Stimulated activated naive CD8-positive, alpha-beta T cell treated with anti-CD3 and anti-CD28 coated beads, Interleukin-15, amount 100 ng/mL, for 72 hours (primary cell): ENCODE results near the gene FLCN.

Experiments
- ATAC-seq: fragments of 150-1000 bp; cut with Tn5 transposase; 2 replicates; pipeline ENCODE4 v1.10.0; 2021; ENCODE audit warnings: mild to moderate bottlenecking, moderate library complexity
- DNase-seq, 2 donors: peaks; one replicate each; pipeline ENCODE4 v3.0.0; 2021 to 2022
- H3K27ac Mint-ChIP-seq, 2 donors: one replicate each; pipeline ENCODE4 v1.8.0; 2022; ENCODE audit warnings: mild to moderate bottlenecking in 2 of 2, mixed read lengths in 2 of 2, moderate library complexity in 2 of 2
- H3K27me3 Mint-ChIP-seq: one replicate; pipeline ENCODE4 v1.8.0; 2022; ENCODE audit warnings: mixed read lengths
- H3K4me1 Mint-ChIP-seq: one replicate; pipeline ENCODE4 v1.8.0; 2022; ENCODE audit warnings: mild to moderate bottlenecking, mixed read lengths
- H3K4me3 Mint-ChIP-seq, 2 donors: one replicate each; pipeline ENCODE4 v1.8.0; 2022; ENCODE audit warnings: mild to moderate bottlenecking in 2 of 2, mixed read lengths in 2 of 2, moderate library complexity in 1 of 2
- H3K9me3 Mint-ChIP-seq, 2 donors: one replicate each; pipeline ENCODE4 v1.8.0; 2022; ENCODE audit warnings: mixed read lengths in 2 of 2

FLCN gene

GRCh38 chr17:17252149-17252661 lies 15.2 kb upstream of the FLCN start:
- Mint-ChIP-seq H3K9me3 (no peaks in the 10 kb centered on the region), H3K4me3 (no peak overlapping the region), H3K27ac (no peak overlapping the region), H3K4me1 (no peaks in the 10 kb centered on the region), H3K27me3 (no peaks in the 10 kb centered on the region)
- DNase-seq = no peak
- ATAC-seq = no peak

- Mint-ChIP-seq H3K4me1 (no peaks in the 10 kb centered on the region), H3K27ac (no peak overlapping the region), H3K27me3 (no peaks in the 10 kb centered on the region), H3K9me3 (no peaks in the 10 kb centered on the region), H3K4me3 (no peak overlapping the region)
- ATAC-seq (no peak), DNase-seq (no peak)
Observed at GRCh38 chr17:17246879-17247278, 9.9 kb upstream of the FLCN start.

GRCh38 chr17:17243163-17243562 lies 6.2 kb upstream of the FLCN start:
- Mint-ChIP-seq H3K27ac (no peak overlapping the region), H3K9me3 (no peaks in the 10 kb centered on the region), H3K4me1 (peaks cover 21% of the 10 kb centered on the region), H3K27me3 (no peaks in the 10 kb centered on the region), H3K4me3 (no peak overlapping the region)
- ATAC-seq (no peak), DNase-seq (no peak)

GRCh38 chr17:17242246-17242645 lies 5.3 kb upstream of the FLCN start:
- Mint-ChIP-seq H3K4me3 (no peak overlapping the region), H3K27ac (no peak overlapping the region), H3K4me1 (peaks cover 29% of the 10 kb centered on the region), H3K27me3 (no peaks in the 10 kb centered on the region), H3K9me3 (no peaks in the 10 kb centered on the region)
- DNase-seq (no peak), ATAC-seq (no peak)

- Mint-ChIP-seq H3K9me3 (no peaks in the 10 kb centered on the region), H3K27me3 (no peaks in the 10 kb centered on the region), H3K27ac (no peak overlapping the region), H3K4me3 (no peak overlapping the region), H3K4me1 (peaks cover 29% of the 10 kb centered on the region)
- ATAC-seq (no peak), DNase-seq (no peak)
Observed at GRCh38 chr17:17241656-17242055, 4.7 kb upstream of the FLCN start.

GRCh38 chr17:17239832-17240231 lies 2.9 kb upstream of the FLCN start:
- ATAC-seq (no peak), DNase-seq (no peak)
- H3K27ac Mint-ChIP-seq = peak overlapping the region in 1 of 2 donors; percentile 76
- H3K27me3 Mint-ChIP-seq = no peaks in the 10 kb centered on the region
- peaks cover 45% of the 10 kb centered on the region for H3K4me1 Mint-ChIP-seq
- H3K9me3 Mint-ChIP-seq = no peaks in the 10 kb centered on the region
- peak overlapping the region in 1 of 2 donors; percentile 4 for H3K4me3 Mint-ChIP-seq

GRCh38 chr17:17236295-17237025 lies 508 bp downstream of the FLCN start:
- no peaks in the 10 kb centered on the region for H3K9me3 Mint-ChIP-seq
- ATAC-seq = peak; percentile 27
- H3K4me1 Mint-ChIP-seq = peaks cover 52% of the 10 kb centered on the region
- DNase-seq = no peak
- no peaks in the 10 kb centered on the region for H3K27me3 Mint-ChIP-seq
- H3K4me3 Mint-ChIP-seq = peak overlapping the region; percentile 86 to 94
- H3K27ac Mint-ChIP-seq = peak overlapping the region; percentile 100

- DNase-seq (no peak), ATAC-seq (no peak)
- H3K4me1 Mint-ChIP-seq = peaks cover 52% of the 10 kb centered on the region
- peak overlapping the region; percentile 86 to 94 for H3K4me3 Mint-ChIP-seq
- H3K27ac Mint-ChIP-seq = peak overlapping the region in 1 of 2 donors; percentile 100
- no peaks in the 10 kb centered on the region for H3K27me3 Mint-ChIP-seq
- no peaks in the 10 kb centered on the region for H3K9me3 Mint-ChIP-seq
Observed at GRCh38 chr17:17235212-17236174, 1.5 kb downstream of the FLCN start.

- DNase-seq (no peak), ATAC-seq (no peak)
- Mint-ChIP-seq H3K4me1 (peaks cover 28% of the 10 kb centered on the region), H3K9me3 (no peaks in the 10 kb centered on the region), H3K27ac (no peak overlapping the region), H3K27me3 (no peaks in the 10 kb centered on the region), H3K4me3 (no peak overlapping the region)
Observed at GRCh38 chr17:17232303-17232621, 4.7 kb downstream of the FLCN start.

- ATAC-seq = no peak
- DNase-seq = no peak
- H3K27me3 Mint-ChIP-seq = no peaks in the 10 kb centered on the region
- H3K4me3 Mint-ChIP-seq = no peak overlapping the region
- H3K27ac Mint-ChIP-seq = peak overlapping the region; percentile 54 to 65
- H3K9me3 Mint-ChIP-seq = no peaks in the 10 kb centered on the region
- H3K4me1 Mint-ChIP-seq = peaks cover 28% of the 10 kb centered on the region
Observed at GRCh38 chr17:17231621-17232302, 5.2 kb downstream of the FLCN start.

- H3K27me3 Mint-ChIP-seq = no peaks in the 10 kb centered on the region
- ATAC-seq = no peak
Observed at GRCh38 chr17:17229416-17230384, 7.3 kb downstream of the FLCN start.

GRCh38 chr17:17228521-17229279 lies 8.3 kb downstream of the FLCN start:
- ATAC-seq (no peak), DNase-seq (no peak)
- Mint-ChIP-seq H3K4me1 (peaks cover 11% of the 10 kb centered on the region), H3K4me3 (no peak overlapping the region), H3K27ac (no peak overlapping the region), H3K27me3 (no peaks in the 10 kb centered on the region), H3K9me3 (no peaks in the 10 kb centered on the region)

More at GRCh38 chr17:17229416-17230384, 7.3 kb downstream of the FLCN start:
- DNase-seq = no peak
- Mint-ChIP-seq H3K4me3 (no peak overlapping the region), H3K4me1 (peaks cover 11% of the 10 kb centered on the region), H3K9me3 (no peaks in the 10 kb centered on the region), H3K27ac (peak overlapping the region in 1 of 2 donors; percentile 61)

- H3K27me3 Mint-ChIP-seq = no peaks in the 10 kb centered on the region
- no peaks in the 10 kb centered on the region for H3K9me3 Mint-ChIP-seq
- ATAC-seq (no peak), DNase-seq (no peak)
- no peak overlapping the region for H3K27ac Mint-ChIP-seq
- peaks cover 11% of the 10 kb centered on the region for H3K4me1 Mint-ChIP-seq
- H3K4me3 Mint-ChIP-seq = no peak overlapping the region
Observed at GRCh38 chr17:17227608-17228520, 9.1 kb downstream of the FLCN start.
